ENCODE data around the gene NLN. TPM values are rescaled to one million over a fixed set of nuclear protein-coding genes. Genes with fewer than 3 reads are reported as not detected.

Gene NLN
- total RNA-seq, 4 donors from 2014 or later, result 20.4 to 29.9 (median 27.9) TPM

DNA sequence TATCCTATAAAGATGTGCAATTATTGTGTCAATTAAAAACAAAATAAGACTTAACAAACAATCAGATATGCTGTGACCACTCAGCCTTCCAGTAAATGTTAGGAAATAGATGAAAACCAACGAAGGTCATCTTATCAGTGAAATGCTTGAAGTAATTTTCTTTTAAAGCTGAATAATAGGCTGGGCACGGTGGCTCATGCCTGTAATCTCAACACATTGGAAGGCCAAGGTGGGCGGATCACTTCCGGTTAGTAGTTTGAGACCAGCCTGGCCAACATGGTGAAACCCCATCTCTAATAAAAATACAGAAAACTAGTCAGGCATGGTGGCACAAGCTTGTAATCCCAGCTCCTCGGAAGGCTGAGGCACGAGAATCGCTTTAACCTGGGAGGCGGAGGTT, 31.2 kb downstream of the NLN start:
- intact Hi-C loops (cut with DNase I; ENCODE audit: low total_unique reads) (no loop called here), in situ Hi-C loops (cut with MboI; ENCODE audit: low sequenced_read_pairs in 4 of 4) (no loop called here)
- Histone ChIP-seq H3K36me3 (no peaks in the 10 kb centered on the region), H3K27ac (no peak overlapping the region), H3K27me3 (no peaks in the 10 kb centered on the region), H3K4me3 (no peak overlapping the region), H3K4me1 (no peaks in the 10 kb centered on the region), H3K9me3 (no peaks in the 10 kb centered on the region)
- ATAC-seq (no peak), DNase-seq (no peak)
- no peak for TF ChIP-seq POLR2A (IDR thresholded peaks at IDR 0.05)
- TF ChIP-seq, protein P1, sequence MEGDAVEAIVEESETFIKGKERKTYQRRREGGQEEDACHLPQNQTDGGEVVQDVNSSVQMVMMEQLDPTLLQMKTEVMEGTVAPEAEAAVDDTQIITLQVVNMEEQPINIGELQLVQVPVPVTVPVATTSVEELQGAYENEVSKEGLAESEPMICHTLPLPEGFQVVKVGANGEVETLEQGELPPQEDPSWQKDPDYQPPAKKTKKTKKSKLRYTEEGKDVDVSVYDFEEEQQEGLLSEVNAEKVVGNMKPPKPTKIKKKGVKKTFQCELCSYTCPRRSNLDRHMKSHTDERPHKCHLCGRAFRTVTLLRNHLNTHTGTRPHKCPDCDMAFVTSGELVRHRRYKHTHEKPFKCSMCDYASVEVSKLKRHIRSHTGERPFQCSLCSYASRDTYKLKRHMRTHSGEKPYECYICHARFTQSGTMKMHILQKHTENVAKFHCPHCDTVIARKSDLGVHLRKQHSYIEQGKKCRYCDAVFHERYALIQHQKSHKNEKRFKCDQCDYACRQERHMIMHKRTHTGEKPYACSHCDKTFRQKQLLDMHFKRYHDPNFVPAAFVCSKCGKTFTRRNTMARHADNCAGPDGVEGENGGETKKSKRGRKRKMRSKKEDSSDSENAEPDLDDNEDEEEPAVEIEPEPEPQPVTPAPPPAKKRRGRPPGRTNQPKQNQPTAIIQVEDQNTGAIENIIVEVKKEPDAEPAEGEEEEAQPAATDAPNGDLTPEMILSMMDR (IDR thresholded peaks at IDR 0.05 in 4 of 5, conservative IDR thresholded peaks at IDR 0.05 in 1 of 5), result no peak

DNA sequence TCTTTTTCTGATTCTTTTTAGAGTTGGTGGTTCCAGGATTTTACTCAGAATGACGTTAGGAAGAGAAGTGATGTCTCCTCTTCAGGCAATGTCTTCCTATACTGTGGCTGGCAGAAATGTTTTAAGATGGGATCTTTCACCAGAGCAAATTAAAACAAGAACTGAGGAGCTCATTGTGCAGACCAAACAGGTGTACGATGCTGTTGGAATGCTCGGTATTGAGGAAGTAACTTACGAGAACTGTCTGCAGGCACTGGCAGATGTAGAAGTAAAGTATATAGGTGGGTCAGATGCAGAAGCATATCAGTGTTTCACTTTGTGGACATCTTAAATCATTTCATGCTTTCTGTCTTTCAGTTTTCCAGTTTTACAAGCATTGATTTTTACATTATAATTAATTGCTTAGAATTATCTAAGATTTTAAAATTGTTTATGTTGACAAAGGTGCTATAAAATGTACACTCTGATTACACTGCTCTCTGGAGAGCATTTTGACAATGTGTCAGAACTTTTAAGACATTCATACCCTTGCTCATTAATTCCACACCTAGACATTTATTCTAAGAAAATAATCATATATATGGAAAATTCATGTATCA, 36.6 kb downstream of the NLN start:
- no peak for TF ChIP-seq POLR2A (IDR thresholded peaks at IDR 0.05)
- TF ChIP-seq, protein P1 (IDR thresholded peaks at IDR 0.05 in 4 of 5, conservative IDR thresholded peaks at IDR 0.05 in 1 of 5), result no peak
- Histone ChIP-seq H3K27me3 (no peaks in the 10 kb centered on the region), H3K4me3 (no peak overlapping the region), H3K36me3 (peaks cover 0 to 20% of the 10 kb centered on the region in 2 donors), H3K27ac (no peak overlapping the region), H3K4me1 (peaks cover 0 to 5% of the 10 kb centered on the region in 2 donors), H3K9me3 (no peaks in the 10 kb centered on the region)
- in situ Hi-C loops (cut with MboI; ENCODE audit: low sequenced_read_pairs in 4 of 4), result no loop called here
- DNase-seq (no peak), ATAC-seq (no peak)
- intact Hi-C loops (cut with DNase I; ENCODE audit: low total_unique reads), result no loop called here

DNA sequence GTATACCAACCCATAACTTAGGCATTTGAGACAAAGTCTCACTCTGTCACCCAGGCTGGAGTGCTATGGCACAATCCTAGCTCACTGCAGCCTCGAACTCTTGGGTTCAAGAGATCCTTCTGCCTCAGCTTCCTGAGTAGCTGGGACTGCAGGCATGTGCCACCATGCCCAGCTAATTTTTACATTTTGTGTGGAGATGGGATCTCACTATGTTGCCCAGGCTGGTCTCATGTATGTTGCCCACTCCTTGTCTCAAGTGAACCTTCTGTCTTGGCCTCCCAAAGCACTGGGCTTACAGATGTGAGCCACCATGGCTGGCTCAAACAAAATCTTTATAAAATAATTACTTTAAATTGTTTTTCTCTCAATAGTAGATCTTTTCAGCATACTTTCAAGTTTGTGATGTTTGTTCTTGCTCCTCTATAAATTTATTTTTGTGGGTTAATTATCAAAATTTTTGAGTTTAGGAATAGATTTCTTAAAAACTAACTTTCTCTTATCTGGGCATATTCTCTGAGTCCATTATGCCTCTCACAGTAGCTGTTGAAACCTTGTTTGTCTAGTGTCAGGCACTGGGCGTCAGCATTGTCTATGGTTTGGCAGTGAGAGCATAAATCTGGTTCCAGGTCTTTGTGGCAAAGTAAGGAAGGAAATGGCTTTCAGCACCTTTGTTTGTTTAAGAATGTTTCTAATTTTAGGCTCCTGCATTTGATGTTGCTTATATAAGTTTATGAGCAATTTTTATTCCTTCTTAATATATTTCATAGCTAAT, 38.7 kb downstream of the NLN start:
- ATAC-seq (peak in 1 of 2 donors; percentile 42), DNase-seq (no peak)
- Histone ChIP-seq H3K36me3 (peaks cover 0 to 20% of the 10 kb centered on the region in 2 donors), H3K9me3 (no peaks in the 10 kb centered on the region), H3K4me3 (no peak overlapping the region), H3K27me3 (no peaks in the 10 kb centered on the region), H3K27ac (no peak overlapping the region), H3K4me1 (peaks cover 0 to 5% of the 10 kb centered on the region in 2 donors)
- intact Hi-C loops (cut with DNase I; ENCODE audit: low total_unique reads) (loop anchor here (10.0 kb wide), 1 partner anchor 384 kb away; the partner anchor contains the start of gene SREK1), in situ Hi-C loops (cut with MboI; ENCODE audit: low sequenced_read_pairs in 4 of 4) (no loop called here)
- TF ChIP-seq, protein P1 (IDR thresholded peaks at IDR 0.05 in 4 of 5, conservative IDR thresholded peaks at IDR 0.05 in 1 of 5), result no peak
- TF ChIP-seq POLR2A (IDR thresholded peaks at IDR 0.05), result no peak

DNA sequence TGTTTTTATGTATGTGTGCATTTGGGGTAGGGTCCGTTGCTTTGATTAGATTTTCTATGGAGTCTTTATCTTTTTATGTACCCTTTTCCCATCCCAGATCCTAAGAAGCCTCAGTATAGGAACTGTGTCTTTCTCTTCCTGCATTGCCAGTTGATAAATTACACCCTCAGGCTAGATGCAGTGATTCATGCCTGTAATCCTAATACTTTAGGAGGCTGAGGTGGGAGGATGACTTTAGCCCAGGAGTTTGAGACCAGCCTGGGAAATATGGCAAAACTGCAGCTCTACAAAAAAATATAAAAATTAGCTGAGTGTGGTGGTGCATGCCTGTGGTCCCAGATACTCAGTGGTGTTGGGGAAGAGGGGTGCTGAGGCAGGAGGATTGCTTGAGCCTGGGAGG, 40.2 kb downstream of the NLN start:
- Histone ChIP-seq H3K4me1 (peaks cover 0 to 5% of the 10 kb centered on the region in 2 donors), H3K27ac (no peak overlapping the region), H3K27me3 (no peaks in the 10 kb centered on the region), H3K36me3 (peaks cover 0 to 20% of the 10 kb centered on the region in 2 donors), H3K4me3 (no peak overlapping the region), H3K9me3 (no peaks in the 10 kb centered on the region)
- ATAC-seq (no peak), DNase-seq (no peak)
- in situ Hi-C loops (cut with MboI; ENCODE audit: low sequenced_read_pairs in 4 of 4), result no loop called here
- intact Hi-C loops (cut with DNase I; ENCODE audit: low total_unique reads), result loop anchor here (10.0 kb wide), 1 partner anchor 383 kb away; the partner anchor contains the start of gene SREK1
- TF ChIP-seq, protein P1 (IDR thresholded peaks at IDR 0.05 in 4 of 5, conservative IDR thresholded peaks at IDR 0.05 in 1 of 5), result no peak
- no peak for TF ChIP-seq POLR2A (IDR thresholded peaks at IDR 0.05)

Measured in gastrocnemius medialis (tissue), 4 donors.